ENCODE data around the gene USP5.

DNA sequence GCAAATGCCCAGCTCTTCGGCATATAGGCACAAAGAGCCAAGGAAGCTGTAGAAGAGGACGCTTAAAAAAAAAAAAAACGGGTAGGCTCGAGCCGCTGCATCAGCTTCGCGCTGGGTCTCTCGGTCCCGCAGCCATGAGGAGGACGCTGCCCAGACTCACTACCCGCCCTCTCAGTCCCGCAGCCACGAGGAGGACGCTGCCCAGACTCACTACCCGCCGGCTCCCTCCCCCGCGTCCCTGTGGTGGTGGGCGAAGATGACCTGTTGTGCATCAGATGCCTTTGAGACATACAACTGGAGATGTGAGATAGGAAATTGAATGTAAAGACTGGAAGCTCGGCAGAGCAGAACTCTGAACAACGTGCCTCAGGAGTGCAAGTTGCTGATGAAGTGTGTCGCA lies 32.6 kb downstream of the USP5 start:
- TF ChIP-seq, protein P1, sequence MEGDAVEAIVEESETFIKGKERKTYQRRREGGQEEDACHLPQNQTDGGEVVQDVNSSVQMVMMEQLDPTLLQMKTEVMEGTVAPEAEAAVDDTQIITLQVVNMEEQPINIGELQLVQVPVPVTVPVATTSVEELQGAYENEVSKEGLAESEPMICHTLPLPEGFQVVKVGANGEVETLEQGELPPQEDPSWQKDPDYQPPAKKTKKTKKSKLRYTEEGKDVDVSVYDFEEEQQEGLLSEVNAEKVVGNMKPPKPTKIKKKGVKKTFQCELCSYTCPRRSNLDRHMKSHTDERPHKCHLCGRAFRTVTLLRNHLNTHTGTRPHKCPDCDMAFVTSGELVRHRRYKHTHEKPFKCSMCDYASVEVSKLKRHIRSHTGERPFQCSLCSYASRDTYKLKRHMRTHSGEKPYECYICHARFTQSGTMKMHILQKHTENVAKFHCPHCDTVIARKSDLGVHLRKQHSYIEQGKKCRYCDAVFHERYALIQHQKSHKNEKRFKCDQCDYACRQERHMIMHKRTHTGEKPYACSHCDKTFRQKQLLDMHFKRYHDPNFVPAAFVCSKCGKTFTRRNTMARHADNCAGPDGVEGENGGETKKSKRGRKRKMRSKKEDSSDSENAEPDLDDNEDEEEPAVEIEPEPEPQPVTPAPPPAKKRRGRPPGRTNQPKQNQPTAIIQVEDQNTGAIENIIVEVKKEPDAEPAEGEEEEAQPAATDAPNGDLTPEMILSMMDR (conservative IDR thresholded peaks at IDR 0.05) = no peak
- TF ChIP-seq ZFX (IDR thresholded peaks at IDR 0.05) = no peak

Data from C4-2B (cell line).